SK-N-MC (cell line): ENCODE results near the gene KIAA0040.

Source experiments
- DNase-seq: peaks from one replicate; pipeline ENCODE4 v3.0.0-alpha.2; 2011; ENCODE audit warnings: low read depth, low spot score
- H3K27ac ChIP-seq: fragments of 200-600 bp; sonication (generic); 2 replicates; pipeline ENCODE4 v1.5.1; 2016; ENCODE audit warnings: mixed run types
- H3K36me3 ChIP-seq: fragments of 200-600 bp; sonication (generic); 2 replicates; pipeline ENCODE4 v1.6.1; 2017; ENCODE audit warnings: antibody characterized with exemption, low read length, mixed read lengths; ENCODE audit not compliant: insufficient read depth
- H3K4me3 ChIP-seq: fragments of 200-600 bp; sonication (generic); 2 replicates; pipeline ENCODE4 v1.5.1; 2016
- H3K9ac ChIP-seq: fragments of 200-600 bp; sonication (generic); 2 replicates; pipeline ENCODE4 v1.8.0; 2017; ENCODE audit warnings: mixed run types, mixed read lengths; ENCODE audit not compliant: insufficient read length
- H3K9me3 ChIP-seq: fragments of 200-600 bp; sonication (generic); 2 replicates; pipeline ENCODE4 v1.6.1; 2017; ENCODE audit warnings: low read depth, mild to moderate bottlenecking, antibody characterized with exemption, low read length, moderate library complexity, mixed read lengths
- EZH2 ChIP-seq: fragments of 200-600 bp; sonication (generic); IDR thresholded peaks from one replicate; pipeline ENCODE4 v1.6.1; 2017; ENCODE audit warnings: antibody characterized with exemption
- FOXP2 ChIP-seq: optimal IDR thresholded peaks from 2 replicates; pipeline ENCODE3; 2011; ENCODE audit warnings: mild to moderate bottlenecking, moderate library complexity; ENCODE audit not compliant: insufficient read depth; ENCODE audit errors: extremely low read length, control extremely low read depth
- POLR2AphosphoS5 ChIP-seq: IDR thresholded peaks from 2 replicates; pipeline ENCODE4 v1.6.1; 2012; ENCODE audit warnings: mild to moderate bottlenecking, low read depth, low read length, borderline replicate concordance

KIAA0040 gene

GRCh38 chr1:175192630-175193526 is at the start of gene KIAA0040:
TSS of gene KIAA0040 (minus strand) at chr1:175192776. CDS start at chr1:175161013, 31,763 bp downstream.
- DNase-seq, result no peak
- Histone ChIP-seq H3K9ac (peak within 1 kb of the TSS; percentile 45), H3K27ac (no peak within 1 kb of the TSS), H3K4me3 (peak within 1 kb of the TSS; percentile 78), H3K36me3 (no peaks in the 10 kb centered on the region), H3K9me3 (no peaks in the 10 kb centered on the region)
- TF ChIP-seq FOXP2 (no peak), EZH2 (no peak), POLR2AphosphoS5 (no peak)

- no peak for DNase-seq
These were observed 44.8 kb upstream of the KIAA0040 start for GRCh38 chr1:175237389-175237788.

GRCh38 chr1:175234639-175235038 is 42.1 kb upstream of the KIAA0040 start:
- Histone ChIP-seq H3K9me3 (no peaks in the 10 kb centered on the region), H3K4me3 (no peak overlapping the region), H3K27ac (no peak overlapping the region), H3K9ac (no peak overlapping the region), H3K36me3 (no peaks in the 10 kb centered on the region)
- no peak for DNase-seq
- TF ChIP-seq POLR2AphosphoS5 (no peak), FOXP2 (no peak)

More at GRCh38 chr1:175237389-175237788, 44.8 kb upstream of the KIAA0040 start:
- no peak overlapping the region for H3K27ac ChIP-seq
- no peak overlapping the region for H3K9ac ChIP-seq
- TF ChIP-seq POLR2AphosphoS5 (no peak), EZH2 (no peak), FOXP2 (no peak)
- no peaks in the 10 kb centered on the region for H3K9me3 ChIP-seq
- H3K4me3 ChIP-seq, result no peak overlapping the region
- H3K36me3 ChIP-seq, result no peaks in the 10 kb centered on the region

GRCh38 chr1:175232335-175232734 is 39.8 kb upstream of the KIAA0040 start:
- Histone ChIP-seq H3K9ac (no peak overlapping the region), H3K9me3 (no peaks in the 10 kb centered on the region), H3K36me3 (no peaks in the 10 kb centered on the region), H3K4me3 (no peak overlapping the region), H3K27ac (no peak overlapping the region)
- TF ChIP-seq POLR2AphosphoS5 (no peak), FOXP2 (no peak)
- no peak for DNase-seq

GRCh38 chr1:175225805-175226129 is 33.2 kb upstream of the KIAA0040 start:
- Histone ChIP-seq H3K9ac (no peak overlapping the region), H3K27ac (no peak overlapping the region), H3K36me3 (no peaks in the 10 kb centered on the region), H3K4me3 (no peak overlapping the region), H3K9me3 (no peaks in the 10 kb centered on the region)
- DNase-seq, result no peak
- TF ChIP-seq POLR2AphosphoS5, result no peak
- no peak for TF ChIP-seq EZH2
- TF ChIP-seq FOXP2, result no peak

- no peak for DNase-seq
- Histone ChIP-seq H3K9me3 (no peaks in the 10 kb centered on the region), H3K27ac (no peak overlapping the region), H3K4me3 (no peak overlapping the region), H3K9ac (no peak overlapping the region), H3K36me3 (no peaks in the 10 kb centered on the region)
- TF ChIP-seq POLR2AphosphoS5 (no peak), FOXP2 (no peak), EZH2 (no peak)
These were observed 29.8 kb upstream of the KIAA0040 start for GRCh38 chr1:175222296-175222938.

GRCh38 chr1:175221557-175222175 is 29.1 kb upstream of the KIAA0040 start:
- TF ChIP-seq POLR2AphosphoS5, result no peak
- no peak for TF ChIP-seq FOXP2
- TF ChIP-seq EZH2, result no peak
- Histone ChIP-seq H3K9ac (no peak overlapping the region), H3K27ac (no peak overlapping the region), H3K4me3 (no peak overlapping the region), H3K9me3 (no peaks in the 10 kb centered on the region), H3K36me3 (no peaks in the 10 kb centered on the region)
- no peak for DNase-seq

- no peaks in the 10 kb centered on the region for H3K36me3 ChIP-seq
- no peak for DNase-seq
- no peaks in the 10 kb centered on the region for H3K9me3 ChIP-seq
- no peak overlapping the region for H3K9ac ChIP-seq
- H3K27ac ChIP-seq, result no peak overlapping the region
- no peak for TF ChIP-seq FOXP2
- TF ChIP-seq POLR2AphosphoS5, result no peak
- TF ChIP-seq EZH2, result no peak
- no peak overlapping the region for H3K4me3 ChIP-seq
These were observed 28.4 kb upstream of the KIAA0040 start for GRCh38 chr1:175220853-175221556.
